GM20431 (cell line): Measurements from ENCODE around the gene FGFRL1.

Experiments
- in situ Hi-C: fragments of 300-500 bp; cut with MseI, MboI; formaldehyde crosslinking; loops from one replicate; pipeline ENCODE4 v1.15.0; 2020; ENCODE audit warnings: low sequenced_read_pairs; ENCODE audit not compliant: unreplicated experiment

Gene FGFRL1

GRCh38 chr4:1060121-1060520 lies 48.7 kb downstream of the FGFRL1 start:
- in situ Hi-C loops = no loop called here

GRCh38 chr4:1060621-1061020 lies 49.2 kb downstream of the FGFRL1 start:
- in situ Hi-C loops = no loop called here

GRCh38 chr4:1061056-1061700 lies 49.8 kb downstream of the FGFRL1 start:
- in situ Hi-C loops = no loop called here

- in situ Hi-C loops = no loop called here
These were observed 50.3 kb downstream of the FGFRL1 start for GRCh38 chr4:1061760-1062159.

DNA sequence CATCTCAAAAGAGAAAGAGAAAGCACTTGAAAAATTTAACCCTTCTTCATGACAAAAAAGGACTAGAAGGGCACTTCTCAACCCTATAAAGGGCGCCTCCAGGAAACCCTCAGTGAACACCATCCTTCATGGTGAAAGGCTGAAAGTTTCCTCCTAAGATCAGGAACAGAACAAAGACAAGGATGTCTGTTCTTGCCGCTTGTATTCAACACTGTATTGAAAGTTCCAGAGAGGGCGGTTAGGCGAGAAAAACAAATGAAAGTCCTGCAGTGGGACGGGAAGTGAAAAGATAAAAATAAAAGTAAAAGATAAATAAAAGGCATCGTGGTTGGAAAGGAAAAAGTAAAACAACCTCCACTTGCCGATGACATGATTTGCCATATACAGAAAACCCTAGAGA lies 51.0 kb downstream of the FGFRL1 start:
- in situ Hi-C loops = no loop called here

DNA sequence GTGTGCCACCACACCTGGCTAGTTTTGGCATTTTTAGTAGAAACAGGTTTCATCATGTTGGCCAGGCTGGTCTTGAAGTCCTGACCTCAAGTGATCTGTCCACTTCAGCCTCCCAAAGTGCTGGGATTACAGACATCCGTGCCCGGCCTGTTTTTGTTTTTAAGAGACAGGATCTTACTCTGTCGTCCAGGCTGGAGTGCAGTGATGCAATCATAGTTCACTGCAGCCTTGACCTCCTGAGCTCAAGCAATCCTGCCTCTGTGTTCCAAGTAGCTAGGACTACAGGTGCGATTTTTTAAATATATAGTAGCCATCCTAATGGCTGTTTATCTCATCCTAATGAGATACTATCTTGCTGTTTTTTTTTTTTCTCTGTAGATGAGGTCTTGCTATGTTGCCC lies 54.3 kb downstream of the FGFRL1 start:
- in situ Hi-C loops = no loop called here

GRCh38 chr4:1069394-1069793 lies 58.0 kb downstream of the FGFRL1 start:
- in situ Hi-C loops = no loop called here

DNA sequence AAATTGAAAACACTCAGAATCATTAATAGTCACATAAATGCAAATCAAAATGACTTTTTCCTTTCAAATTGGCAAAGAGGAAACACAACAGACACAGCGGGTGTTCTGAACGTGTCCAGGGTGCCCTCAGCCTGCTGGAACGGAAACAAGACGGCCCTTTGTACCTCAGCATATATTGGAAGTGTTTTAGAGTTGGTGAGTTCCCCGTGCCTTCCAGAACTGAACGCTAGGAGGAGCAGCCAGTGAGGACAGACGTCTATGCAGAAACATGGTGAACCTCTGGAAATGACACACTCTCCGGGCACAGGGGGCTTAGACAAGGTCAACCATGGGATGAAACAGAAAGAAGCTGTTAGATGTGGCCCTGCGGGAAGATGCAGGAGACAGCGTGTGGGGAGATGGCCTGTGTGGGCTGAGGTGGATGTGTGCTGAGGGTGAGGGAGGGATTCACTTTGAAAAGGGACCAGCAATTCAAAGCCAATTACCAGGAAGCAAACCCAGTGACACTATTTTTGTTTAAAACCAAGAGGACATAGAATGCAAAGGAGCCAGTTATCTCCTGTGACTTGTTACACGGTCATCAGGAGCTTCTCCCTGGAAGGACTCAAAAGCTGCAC lies 61.5 kb downstream of the FGFRL1 start:
- in situ Hi-C loops = no loop called here

- in situ Hi-C loops = no loop called here
These were observed 62.7 kb downstream of the FGFRL1 start for GRCh38 chr4:1074077-1074476.

DNA sequence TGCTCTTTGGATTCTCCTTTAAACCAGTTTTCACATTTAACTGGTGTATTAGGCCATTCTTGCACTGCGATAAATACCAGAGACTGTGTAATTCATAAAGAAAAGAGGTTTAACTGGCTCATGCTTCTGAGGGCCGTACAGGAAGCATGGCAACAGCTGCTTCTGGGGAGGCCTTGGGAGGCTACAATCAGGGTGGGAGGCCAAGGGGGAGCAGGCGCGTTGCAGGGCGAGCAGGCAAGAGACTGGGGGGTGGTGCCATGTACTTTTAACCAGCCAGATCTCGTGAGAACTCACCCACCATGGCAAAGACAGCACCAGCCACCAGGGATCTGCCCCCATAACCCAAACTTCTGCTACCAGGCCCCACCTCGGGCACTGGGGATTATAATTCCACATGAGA lies 63.8 kb downstream of the FGFRL1 start:
- in situ Hi-C loops = no loop called here

DNA sequence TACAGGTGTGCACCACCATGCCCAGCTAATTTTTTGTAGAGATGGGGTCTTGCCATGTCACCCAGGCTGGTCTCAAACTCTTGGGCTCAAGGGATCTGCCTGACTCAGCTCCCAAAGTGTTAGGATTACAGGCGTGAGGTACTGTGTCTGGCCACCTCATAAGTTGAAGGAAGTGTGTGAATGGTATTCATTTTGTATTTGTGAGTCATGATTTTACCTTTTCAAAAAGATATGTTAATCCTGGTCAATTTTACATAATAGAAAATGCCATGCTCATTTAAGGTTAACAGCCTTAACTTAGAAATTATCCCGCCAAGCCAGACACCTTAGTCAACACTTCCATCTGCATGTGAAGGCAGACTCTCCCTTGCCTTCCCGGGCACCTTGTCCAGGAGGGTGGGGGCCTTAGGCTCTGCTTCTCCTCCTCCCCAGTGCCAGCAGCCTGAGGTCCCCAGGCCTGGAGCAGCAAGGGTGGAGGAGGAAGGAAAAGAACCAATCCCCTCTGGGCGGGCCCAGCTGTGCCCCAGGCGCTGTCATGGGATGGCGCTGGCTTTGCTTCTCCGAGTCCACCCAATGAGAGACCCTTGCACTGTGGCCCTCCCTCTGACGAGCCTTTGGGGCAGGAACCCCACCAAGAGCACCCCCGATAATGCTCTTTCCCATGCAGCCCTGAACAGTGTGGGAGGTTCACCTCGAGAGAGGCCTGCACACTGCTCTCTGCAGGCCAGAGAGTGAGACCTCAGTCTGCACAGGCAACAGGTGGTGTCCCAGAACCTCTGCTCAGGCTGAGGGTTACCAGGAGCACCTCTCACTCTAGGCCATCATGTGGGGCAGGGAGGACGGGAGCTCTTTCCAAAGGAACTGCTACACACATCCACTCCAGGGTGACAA lies 64.6 kb downstream of the FGFRL1 start:
- in situ Hi-C loops = no loop called here
